GM21381 (cell line): ENCODE data around the gene SLC39A13.
A peak's percentile ranks its signal among the peaks of the same experiment; 100 is the strongest.

Source experiments
- ATAC-seq: cut with Tn5 transposase; IDR thresholded peaks from one replicate; pipeline ENCODE4 v1.9.1; 2021; ENCODE audit warnings: mild to moderate bottlenecking, moderate library complexity; ENCODE audit not compliant: unreplicated experiment

SLC39A13 gene

GRCh38 chr11:47383071-47383470, 25.3 kb upstream of the SLC39A13 start:
- ATAC-seq, result no peak

GRCh38 chr11:47384498-47384897, 23.9 kb upstream of the SLC39A13 start:
- ATAC-seq, result no peak

- no peak for ATAC-seq
These were observed 20.3 kb upstream of the SLC39A13 start for GRCh38 chr11:47387944-47388696.

- no peak for ATAC-seq
These were observed 19.5 kb upstream of the SLC39A13 start for GRCh38 chr11:47388697-47389576.

GRCh38 chr11:47389577-47390421, 18.6 kb upstream of the SLC39A13 start:
- no peak for ATAC-seq

GRCh38 chr11:47390422-47390760, 18.0 kb upstream of the SLC39A13 start:
- ATAC-seq, result no peak

GRCh38 chr11:47391077-47391583, 17.3 kb upstream of the SLC39A13 start:
- no peak for ATAC-seq

- ATAC-seq, result no peak
These were observed 16.5 kb upstream of the SLC39A13 start for GRCh38 chr11:47391711-47392432.

- ATAC-seq, result no peak
These were observed 15.7 kb upstream of the SLC39A13 start for GRCh38 chr11:47392546-47393162.

GRCh38 chr11:47393163-47394049, 15.0 kb upstream of the SLC39A13 start:
- no peak for ATAC-seq

- no peak for ATAC-seq
These were observed 14.4 kb upstream of the SLC39A13 start for GRCh38 chr11:47394050-47394321.

- ATAC-seq, result peak; percentile 63
These were observed 13.8 kb upstream of the SLC39A13 start for GRCh38 chr11:47394322-47395222.

GRCh38 chr11:47395223-47396048, 13.0 kb upstream of the SLC39A13 start:
- ATAC-seq, result no peak

GRCh38 chr11:47396049-47396320, 12.4 kb upstream of the SLC39A13 start:
- ATAC-seq, result no peak

GRCh38 chr11:47398011-47398410, 10.4 kb upstream of the SLC39A13 start:
- ATAC-seq, result no peak

GRCh38 chr11:47398551-47398950, 9.8 kb upstream of the SLC39A13 start:
- ATAC-seq, result no peak
